Small intestine (tissue), 7 donors: ENCODE data around the gene PPIF. TPM values are rescaled to one million over a fixed set of nuclear protein-coding genes. Genes with fewer than 3 reads are reported as not detected.

Experiments
- DNase-seq, 2 donors: peaks; one replicate each; pipeline versions ENCODE4 v3.0.0 to v3.0.0-alpha.2; 2013
- FAIRE-seq: peaks from 2 replicates; lab custom pipeline; 2012; peaks lifted over from hg19 to GRCh38; lab: Jason Lieb, UNC
- H3K27ac ChIP-seq, 3 donors: one replicate each; pipeline ENCODE4 v1.5.1; 2013; ENCODE audit warnings: low read length in 2 of 3, mild to moderate bottlenecking in 2 of 3, control low read depth in 1 of 3, inconsistent platforms in 1 of 3, low read depth in 1 of 3, moderate library complexity in 1 of 3
- H3K27me3 ChIP-seq, 3 donors: one replicate each; pipeline ENCODE4 v1.6.1; 2013; ENCODE audit warnings: low read length in 3 of 3, inconsistent platforms in 1 of 3; ENCODE audit not compliant: control insufficient read depth in 3 of 3, insufficient read depth in 3 of 3
- H3K36me3 ChIP-seq, 3 donors: one replicate each; pipeline ENCODE4 v1.6.1; 2013; ENCODE audit warnings: low read length in 3 of 3, inconsistent platforms in 1 of 3, low read depth in 1 of 3, mild to moderate bottlenecking in 1 of 3, moderate library complexity in 1 of 3; ENCODE audit not compliant: control insufficient read depth in 3 of 3, insufficient read depth in 2 of 3
- H3K4me1 ChIP-seq, 3 donors: one replicate each; pipeline ENCODE4 v1.6.1; 2013; ENCODE audit warnings: low read length in 2 of 3, inconsistent platforms in 1 of 3, low read depth in 1 of 3, mild to moderate bottlenecking in 1 of 3, moderate library complexity in 1 of 3; ENCODE audit not compliant: control insufficient read depth in 3 of 3, insufficient read depth in 2 of 3
- H3K4me3 ChIP-seq, 3 donors: one replicate each; pipeline ENCODE4 v1.5.1; 2013; ENCODE audit warnings: low read length in 3 of 3, control low read depth in 1 of 3, inconsistent platforms in 1 of 3, low read depth in 1 of 3, mild to moderate bottlenecking in 1 of 3, moderate library complexity in 1 of 3
- H3K9me3 ChIP-seq, 2 donors: one replicate each; pipeline ENCODE4 v1.6.1; 2013; ENCODE audit warnings: low read depth in 1 of 2, low read length in 1 of 2; ENCODE audit not compliant: control insufficient read depth in 2 of 2, insufficient read depth in 1 of 2
- WGBS, 3 donors: extraction: QIAGEN DNeasy Blood & Tissue Kit; methylation state at CpG; one replicate each; pipeline ENCODE4 v1.1.7; 2013; 5-methylcytosine and 5-hydroxymethylcytosine counted together
- polyA plus RNA-seq, 4 donors: library from polyadenylated mRNA; stranded (reverse) in 3 of 4; unstranded in 1 of 4; fragments of 200-250 nt in 3 of 4; fragments of 120-200 nt in 1 of 4; gene quantifications; one replicate each; pipeline versions ENCODE4 v1.2.1 to v1.2.3, GENCODE V29; 2013
- donor health status: healthy with polysubstance abuse.
- donor health status: control.
- donor health status: control.
- donor health status: Bipolar disorder and iron deficiency.
- donor health status: healthy.

Gene PPIF
- polyA plus RNA-seq, 4 donors: 35.3 to 75.5 (median 57.1) TPM

GRCh38 chr10:79311581-79312407 is 35.5 kb upstream of the PPIF start:
- FAIRE-seq (no peak), DNase-seq (peak in 1 of 2 donors; percentile 37)
- H3K27me3 ChIP-seq: no peaks in the 10 kb centered on the region
- no peaks in the 10 kb centered on the region for H3K9me3 ChIP-seq
- H3K36me3 ChIP-seq: peaks cover 15 to 85% (median 26%) of the 10 kb centered on the region in 3 donors
- H3K27ac ChIP-seq: no peak overlapping the region
- 83 to 92% (median 88%) methylated on average over 13 to 15 of the region's 15 CpGs for WGBS, 3 donors
- no peak overlapping the region for H3K4me3 ChIP-seq
- peaks cover 0 to 29% (median 0%) of the 10 kb centered on the region in 3 donors for H3K4me1 ChIP-seq

- FAIRE-seq (no peak), DNase-seq (no peak)
- Histone ChIP-seq H3K4me1 (peaks cover 0 to 29% (median 0%) of the 10 kb centered on the region in 3 donors), H3K9me3 (no peaks in the 10 kb centered on the region), H3K27me3 (no peaks in the 10 kb centered on the region), H3K27ac (no peak overlapping the region), H3K4me3 (no peak overlapping the region), H3K36me3 (peaks cover 6 to 76% (median 18%) of the 10 kb centered on the region in 3 donors)
- WGBS, 3 donors: 91 to 94% (median 93%) methylated on average over 22 of the region's 22 CpGs
Measured at GRCh38 chr10:79312601-79313187, 34.6 kb upstream of the PPIF start.

GRCh38 chr10:79313320-79313719 is 33.9 kb upstream of the PPIF start:
- WGBS, 3 donors: 79 to 81% (median 80%) methylated on average over 8 of the region's 8 CpGs
- Histone ChIP-seq H3K36me3 (peaks cover 5 to 70% (median 14%) of the 10 kb centered on the region in 3 donors), H3K4me3 (no peak overlapping the region), H3K4me1 (peaks cover 0 to 29% (median 0%) of the 10 kb centered on the region in 3 donors), H3K27me3 (no peaks in the 10 kb centered on the region), H3K9me3 (no peaks in the 10 kb centered on the region), H3K27ac (no peak overlapping the region)
- FAIRE-seq: no peak
- no peak for DNase-seq

GRCh38 chr10:79313911-79314439 is 33.3 kb upstream of the PPIF start:
- H3K27ac ChIP-seq: no peak overlapping the region
- peaks cover 0 to 29% (median 0%) of the 10 kb centered on the region in 3 donors for H3K4me1 ChIP-seq
- H3K27me3 ChIP-seq: no peaks in the 10 kb centered on the region
- H3K36me3 ChIP-seq: peaks cover under 1 to 63% (median 10%) of the 10 kb centered on the region in 3 donors
- 84 to 92% (median 89%) methylated on average over 11 of the region's 11 CpGs for WGBS, 3 donors
- no peak for DNase-seq
- FAIRE-seq: no peak
- H3K9me3 ChIP-seq: peaks cover 0 to 4% of the 10 kb centered on the region in 2 donors
- H3K4me3 ChIP-seq: no peak overlapping the region

GRCh38 chr10:79314761-79315601 is 32.3 kb upstream of the PPIF start:
- Histone ChIP-seq H3K27ac (peak overlapping the region in 1 of 3 donors; percentile 50), H3K27me3 (peaks cover 0 to 9% (median 0%) of the 10 kb centered on the region in 3 donors), H3K4me1 (peaks cover 0 to 28% (median 0%) of the 10 kb centered on the region in 3 donors), H3K4me3 (no peak overlapping the region), H3K36me3 (peaks cover 0 to 53% (median 10%) of the 10 kb centered on the region in 3 donors), H3K9me3 (peaks cover 0 to 10% of the 10 kb centered on the region in 2 donors)
- 52 to 76% (median 61%) methylated on average over 25 of the region's 25 CpGs for WGBS, 3 donors
- FAIRE-seq (no peak), DNase-seq (peak; percentile 53 to 68)

- DNase-seq: no peak
- Histone ChIP-seq H3K4me1 (peaks cover 0 to 22% (median 0%) of the 10 kb centered on the region in 3 donors), H3K4me3 (no peak overlapping the region), H3K27ac (no peak overlapping the region), H3K36me3 (peaks cover 0 to 47% (median 10%) of the 10 kb centered on the region in 3 donors), H3K9me3 (peaks cover 0 to 10% of the 10 kb centered on the region in 2 donors), H3K27me3 (peaks cover 0 to 9% (median 0%) of the 10 kb centered on the region in 3 donors)
- no peak for FAIRE-seq
- 83 to 87% (median 86%) methylated on average over 11 of the region's 11 CpGs for WGBS, 3 donors
Measured at GRCh38 chr10:79315602-79315920, 31.7 kb upstream of the PPIF start.

GRCh38 chr10:79316671-79317431 is 30.4 kb upstream of the PPIF start:
- H3K36me3 ChIP-seq: peaks cover 0 to 36% (median 10%) of the 10 kb centered on the region in 3 donors
- no peak for FAIRE-seq
- peaks cover 0 to 10% of the 10 kb centered on the region in 2 donors for H3K9me3 ChIP-seq
- peak overlapping the region in 1 of 3 donors; percentile 21 for H3K4me3 ChIP-seq
- DNase-seq: no peak
- peaks cover 0 to 10% (median 0%) of the 10 kb centered on the region in 3 donors for H3K4me1 ChIP-seq
- peaks cover 0 to 9% (median 0%) of the 10 kb centered on the region in 3 donors for H3K27me3 ChIP-seq
- H3K27ac ChIP-seq: no peak overlapping the region
- 32 to 41% (median 32%) methylated on average over 13 of the region's 13 CpGs for WGBS, 3 donors
